HG02885 (cell line): Measurements from ENCODE around the gene YIPF3.
A peak's percentile ranks its signal among the peaks of the same experiment; 100 is the strongest.

ENCODE experiments used
- ATAC-seq: cut with Tn5 transposase; IDR thresholded peaks from one replicate; pipeline ENCODE4 v1.9.1; 2021; ENCODE audit warnings: mild to moderate bottlenecking; ENCODE audit not compliant: unreplicated experiment, poor library complexity

Gene YIPF3

GRCh38 chr6:43493833-43494232 lies 22.9 kb downstream of the YIPF3 start:
- ATAC-seq, result no peak

DNA sequence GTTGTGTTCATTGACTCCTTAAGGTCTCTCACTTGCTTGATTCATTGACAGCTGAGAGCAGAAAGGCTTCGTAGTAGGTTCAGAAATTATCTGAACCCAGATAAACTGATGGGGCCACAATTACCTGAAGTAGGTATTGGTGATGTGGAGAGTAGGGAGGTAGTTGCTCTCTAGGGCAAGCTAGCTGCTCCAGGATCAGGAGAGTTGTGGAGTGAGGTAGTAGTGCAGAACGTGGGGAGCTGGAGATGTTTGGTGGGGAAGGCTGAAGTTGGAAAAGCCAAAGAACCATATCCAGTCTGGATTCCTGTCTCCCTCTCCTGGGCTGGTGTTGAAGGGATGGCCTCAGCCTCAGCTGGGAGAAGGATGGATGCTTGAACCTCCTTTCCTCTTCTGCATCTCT lies 23.5 kb downstream of the YIPF3 start:
- no peak for ATAC-seq

DNA sequence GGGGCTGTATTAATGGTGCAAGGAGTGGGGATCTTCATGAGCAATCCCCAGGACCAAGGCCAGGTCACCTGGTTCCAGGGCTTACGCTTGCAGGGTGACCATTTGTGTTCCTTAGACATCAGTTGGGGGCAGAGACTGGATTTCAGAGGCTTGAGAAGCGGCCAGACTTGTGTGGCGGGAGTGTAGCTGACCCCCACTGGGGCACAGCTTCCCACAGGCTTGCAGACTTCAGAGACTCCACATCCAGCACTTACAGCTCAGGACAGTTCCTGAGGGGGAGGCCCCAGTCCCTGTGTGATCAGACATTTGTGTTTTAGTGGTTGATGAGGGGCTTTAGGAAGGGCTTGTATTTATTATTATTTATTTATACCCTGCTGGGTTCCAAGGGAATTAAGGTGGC lies 24.1 kb downstream of the YIPF3 start:
- no peak for ATAC-seq

DNA sequence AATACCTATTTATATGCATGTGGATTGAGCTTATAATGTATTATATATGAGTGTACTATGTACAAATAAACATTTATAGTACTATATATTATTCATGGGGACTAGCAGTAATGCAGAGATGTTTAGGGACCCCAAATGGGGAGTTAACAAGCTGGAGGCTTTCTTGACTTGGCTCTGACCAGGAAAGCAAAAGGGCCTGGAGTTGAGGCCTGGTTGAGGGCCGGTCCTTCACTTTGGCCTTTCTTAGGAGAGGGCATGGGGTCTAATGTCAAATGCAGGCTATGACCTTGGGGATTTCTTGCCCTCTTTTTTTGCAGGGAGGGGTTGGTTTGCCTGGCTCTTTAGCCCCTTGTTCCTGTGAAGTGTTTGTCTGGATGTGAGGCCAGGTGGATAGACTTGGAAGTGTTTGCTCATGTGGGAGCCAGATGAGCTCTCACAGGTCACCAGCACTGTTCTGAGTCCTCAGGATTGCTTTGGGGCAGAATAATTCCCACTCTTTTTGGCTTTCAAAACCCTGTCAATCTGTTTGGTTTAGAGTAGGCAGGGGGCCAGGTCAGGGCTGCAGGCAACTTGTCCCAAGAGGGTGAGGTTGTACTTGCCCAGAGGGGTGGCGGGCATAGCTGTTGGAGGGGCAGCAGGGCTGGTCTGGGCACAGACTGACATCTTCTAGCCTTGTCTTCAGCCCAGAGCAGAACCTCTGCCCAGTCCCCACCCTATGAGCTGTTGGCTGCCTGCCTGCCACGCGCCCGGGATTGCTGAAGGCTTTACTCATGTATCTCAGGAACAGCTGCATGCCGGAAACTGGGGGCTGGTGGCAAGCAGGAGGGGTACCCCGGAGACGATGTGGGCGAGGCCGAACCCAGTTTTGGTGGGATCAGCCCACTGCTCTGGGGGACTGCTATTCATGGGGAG lies 24.7 kb downstream of the YIPF3 start:
- no peak for ATAC-seq

- ATAC-seq, result no peak
Measured at GRCh38 chr6:43490523-43490939, 26.2 kb downstream of the YIPF3 start.

DNA sequence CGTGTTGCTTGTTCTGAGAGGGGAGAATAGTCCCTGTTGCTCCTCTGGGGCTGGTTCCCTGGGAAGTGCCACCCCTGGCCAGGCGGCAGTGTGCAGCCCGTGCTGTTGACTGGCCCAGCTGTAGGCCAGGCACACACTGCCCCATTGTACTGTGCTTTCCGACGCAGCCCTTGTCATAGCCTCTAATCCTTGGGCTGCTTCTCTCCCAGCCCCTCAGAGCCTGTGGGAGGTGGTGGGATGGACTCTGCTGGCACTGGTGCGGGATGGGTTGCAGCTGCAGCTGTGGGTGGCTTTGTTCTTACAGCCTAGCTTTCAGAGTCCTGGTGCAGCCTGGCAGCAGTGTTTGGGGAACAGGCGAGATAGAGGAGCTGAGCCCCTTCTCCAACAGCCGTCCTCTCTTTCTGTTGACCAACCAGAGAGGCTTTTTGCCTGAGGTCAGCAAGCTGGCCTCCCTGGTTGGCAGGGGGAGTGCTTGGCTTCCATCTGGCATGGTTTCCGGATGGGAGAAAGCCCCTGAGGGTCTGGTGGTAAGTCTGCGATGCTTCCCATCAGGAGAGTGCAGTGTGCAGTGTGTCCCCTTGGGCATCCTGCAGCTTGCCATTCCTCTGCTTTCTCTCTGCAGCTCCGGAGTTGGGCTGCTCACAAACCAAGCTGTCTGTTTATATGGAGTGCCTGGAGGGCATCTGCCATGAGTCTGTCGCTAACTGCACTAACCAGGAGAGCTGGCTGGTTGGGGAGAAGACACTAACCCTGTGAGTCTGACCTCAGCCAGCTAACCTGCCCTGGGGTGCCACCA lies 27.3 kb downstream of the YIPF3 start:
- no peak for ATAC-seq

DNA sequence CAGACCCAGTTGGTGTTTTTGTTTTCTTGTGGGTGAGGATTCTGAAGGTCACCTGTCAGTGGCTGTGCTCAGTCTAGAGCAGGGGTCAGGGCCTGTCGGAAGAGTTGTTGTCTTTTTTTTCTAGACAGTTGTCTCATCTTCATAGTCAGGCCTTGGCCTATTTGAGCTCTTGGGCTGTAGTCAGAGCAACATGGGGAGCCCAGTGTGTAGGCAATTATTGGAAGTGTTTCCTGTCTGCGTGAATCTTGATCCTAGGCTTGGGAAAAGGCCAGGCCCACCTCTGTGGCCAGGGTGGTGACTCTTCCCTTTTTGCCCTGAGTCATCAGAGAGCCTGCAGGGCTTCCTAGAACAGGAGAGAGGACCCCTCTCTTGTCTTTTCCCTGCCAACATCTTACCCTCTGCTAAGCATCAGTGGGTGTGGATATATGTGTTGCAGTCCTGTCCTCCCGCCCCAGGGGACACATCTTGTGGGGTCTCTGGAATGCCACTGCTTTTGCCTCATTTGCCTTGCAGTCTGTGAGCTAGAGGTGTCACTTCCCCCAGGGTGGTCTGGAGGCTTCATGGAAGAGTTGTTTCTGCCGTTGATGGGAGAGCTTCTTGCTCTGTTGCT lies 28.0 kb downstream of the YIPF3 start:
- no peak for ATAC-seq

GRCh38 chr6:43481591-43482236 lies 35.0 kb downstream of the YIPF3 start:
- no peak for ATAC-seq

DNA sequence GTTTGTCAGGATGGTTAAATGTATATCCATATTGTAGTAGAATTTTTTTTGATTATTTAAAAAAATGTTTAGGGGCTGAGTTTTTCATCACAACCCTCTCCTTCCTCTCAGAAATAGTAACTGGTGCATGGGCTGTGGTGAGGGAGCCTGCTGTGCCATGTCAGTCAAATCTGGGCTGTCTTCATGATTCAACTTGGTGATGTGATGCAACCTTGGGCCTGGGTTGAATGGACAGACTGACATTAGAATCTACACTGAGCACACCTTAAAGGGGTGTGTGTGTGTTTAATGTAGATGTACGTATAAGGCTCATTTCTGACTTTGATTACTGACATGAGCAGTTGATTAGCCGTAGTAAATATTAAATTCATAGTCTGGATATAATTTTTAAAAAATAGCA lies 35.7 kb downstream of the YIPF3 start:
- no peak for ATAC-seq

DNA sequence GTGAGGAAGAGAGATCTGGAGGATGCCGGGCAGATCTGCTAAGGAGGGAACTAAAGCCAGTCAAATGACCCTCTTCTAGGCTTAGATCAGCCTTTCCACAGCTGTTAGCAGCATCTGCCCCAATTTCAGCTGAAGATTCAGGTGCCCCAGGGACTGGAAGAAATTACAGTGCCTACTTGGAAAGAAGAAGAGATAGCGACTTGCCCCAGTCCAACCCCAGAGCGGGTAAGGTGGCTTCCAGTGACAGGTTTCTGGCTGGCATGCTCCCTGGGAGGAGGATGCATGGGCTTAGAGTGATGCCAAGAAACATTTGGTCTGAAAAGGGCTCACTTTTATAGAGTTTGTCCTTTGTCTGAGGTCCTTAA lies 38.7 kb downstream of the YIPF3 start:
- no peak for ATAC-seq

DNA sequence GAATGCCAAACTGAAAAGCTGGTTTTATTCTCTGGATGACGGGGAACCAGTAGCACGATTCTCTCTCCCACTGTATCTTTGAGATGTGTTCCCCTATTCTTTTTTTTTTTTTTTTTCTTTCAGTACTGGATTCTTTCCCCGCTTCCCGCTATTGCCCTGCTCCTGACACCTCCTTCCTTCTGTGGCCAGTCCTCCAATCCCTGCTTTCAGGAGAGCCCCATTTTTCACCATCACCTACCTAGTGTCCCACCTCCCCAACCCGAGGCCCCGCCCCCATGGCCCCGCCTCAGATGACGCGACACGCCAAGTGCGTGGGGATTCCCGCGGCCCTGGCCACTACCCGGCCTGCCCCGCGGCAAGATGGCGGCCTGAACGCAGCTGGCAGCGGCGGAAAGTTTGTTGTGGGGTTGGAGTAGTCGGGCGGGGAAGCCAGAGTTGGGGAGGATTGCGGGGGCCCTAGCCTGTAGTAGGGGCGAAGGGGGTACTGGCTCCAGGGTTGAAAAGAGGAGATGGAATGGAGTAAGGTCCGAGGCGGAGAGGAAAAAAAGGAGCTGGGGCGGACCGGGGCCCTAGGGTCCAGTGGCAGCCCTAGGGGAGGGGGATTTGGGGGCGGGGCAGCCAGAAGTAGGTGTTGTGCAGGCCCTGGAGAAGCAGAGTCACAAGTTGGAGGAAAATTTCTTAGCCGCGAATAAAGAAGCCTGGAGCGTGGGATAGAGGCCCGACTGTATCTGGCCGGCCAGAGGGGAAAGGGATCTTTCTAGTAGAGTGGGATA lies 39.3 kb downstream of the YIPF3 start, which contains the start of gene TJAP1:
TJAP1 (plus strand) TSS at position 336 of the 773 bp plus-strand sequence. CDS start 21,432 bp downstream, outside the sequence.
- ATAC-seq, result peak; percentile 98

GRCh38 chr6:43476746-43477145 lies 40.0 kb downstream of the YIPF3 start:
- ATAC-seq, result no peak

DNA sequence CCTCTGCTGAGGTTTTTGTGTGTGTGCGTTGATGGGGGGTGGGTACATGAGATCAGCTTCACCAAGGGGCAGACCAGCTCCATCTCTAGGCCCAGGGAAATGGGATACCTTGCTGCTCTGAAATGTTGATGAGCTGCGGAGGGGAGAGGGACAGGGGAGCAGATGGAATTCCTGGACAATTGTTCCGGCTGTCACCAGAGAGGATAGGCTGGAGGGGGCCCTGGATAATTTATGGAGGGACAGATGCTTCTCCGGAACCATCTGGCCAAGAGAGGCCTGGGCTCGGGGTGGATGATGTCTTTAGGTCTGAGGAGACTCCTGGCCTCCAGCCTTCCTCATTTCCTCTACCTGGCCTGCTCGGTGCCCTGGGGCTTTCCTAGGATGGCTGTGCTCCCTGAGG lies 41.2 kb downstream of the YIPF3 start:
- no peak for ATAC-seq

DNA sequence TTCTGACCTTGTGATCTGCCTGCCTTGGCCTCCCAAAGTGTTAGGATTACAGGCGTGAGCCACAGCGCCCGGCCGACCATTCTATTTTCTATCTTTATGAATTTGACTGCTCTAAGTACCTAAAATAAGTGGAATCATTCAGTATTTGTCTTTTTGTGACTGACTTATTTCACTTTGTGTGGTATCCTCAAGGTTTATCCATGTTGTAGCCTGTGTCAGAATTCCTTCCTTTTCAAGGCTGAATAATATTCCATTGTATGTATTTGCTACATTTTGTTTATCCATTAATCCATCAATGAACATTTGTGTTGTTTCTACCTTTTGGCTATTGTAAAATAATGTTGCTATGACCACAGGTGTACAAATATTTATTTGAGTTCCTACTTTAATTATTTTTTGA lies 44.2 kb downstream of the YIPF3 start:
- ATAC-seq, result no peak

DNA sequence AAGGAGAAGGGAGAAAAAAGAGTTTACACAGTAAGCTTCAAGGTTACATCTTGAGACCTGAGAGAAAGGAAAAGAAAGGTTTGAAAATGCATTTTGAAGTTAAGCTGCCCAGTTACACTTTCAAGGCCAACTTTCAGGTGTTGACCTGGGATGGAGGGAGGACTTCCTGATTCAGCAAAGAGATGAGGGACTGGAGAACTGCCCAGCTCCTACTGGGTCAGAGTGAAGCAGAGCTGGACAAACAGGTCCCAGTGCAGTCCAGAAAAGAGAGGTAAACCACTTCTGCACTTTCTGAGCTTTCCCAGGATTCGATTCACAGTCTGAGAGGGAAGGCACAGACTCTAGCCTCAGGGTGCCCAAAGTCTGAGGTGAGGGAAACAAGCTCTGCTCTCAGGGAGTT lies 45.3 kb downstream of the YIPF3 start:
- no peak for ATAC-seq

GRCh38 chr6:43469947-43470346 lies 46.8 kb downstream of the YIPF3 start:
- no peak for ATAC-seq

DNA sequence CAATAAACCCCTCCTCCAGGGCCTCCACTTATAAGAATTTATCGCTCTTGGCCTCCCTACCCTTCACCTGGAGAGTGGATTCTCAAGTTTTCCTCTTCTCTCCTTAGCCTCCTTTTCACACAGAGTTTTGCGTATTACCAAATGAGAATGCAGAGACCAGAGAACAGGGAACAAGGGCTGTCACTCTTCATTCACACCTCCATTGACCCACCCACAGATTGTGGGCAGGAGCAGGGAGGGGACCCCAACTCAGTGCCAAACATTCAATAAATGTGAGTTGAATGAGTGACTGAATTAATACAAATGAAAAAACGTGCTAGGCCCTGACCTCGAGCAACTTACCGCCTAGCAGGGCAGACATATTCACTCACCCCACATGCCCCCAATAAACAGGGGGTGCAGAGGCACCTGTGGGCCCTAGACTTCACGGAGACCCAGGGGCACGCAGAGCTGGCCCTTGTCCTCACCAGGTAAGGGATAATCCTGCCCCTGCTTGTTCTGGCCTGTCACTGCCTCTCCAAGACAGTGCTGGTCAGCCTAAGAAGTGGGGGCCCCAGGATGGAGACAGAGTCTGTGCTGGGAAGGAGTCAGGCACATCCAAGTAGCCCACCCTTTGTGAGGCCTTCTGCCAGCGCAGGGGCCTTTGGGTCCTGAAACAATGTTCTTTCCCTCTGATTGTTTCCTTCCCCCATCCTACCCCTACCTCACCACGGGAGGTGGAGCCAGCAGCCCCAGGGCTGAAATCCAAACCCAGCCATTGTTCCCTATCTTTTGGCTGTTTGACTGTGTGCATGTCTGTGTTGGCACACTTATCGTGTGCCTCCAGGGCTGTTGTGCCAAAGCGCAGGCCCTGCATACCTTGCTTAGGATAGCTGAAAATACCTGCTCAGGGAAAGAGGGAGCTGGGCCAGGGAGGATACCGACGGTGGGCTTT lies 47.7 kb downstream of the YIPF3 start:
- ATAC-seq, result no peak

DNA sequence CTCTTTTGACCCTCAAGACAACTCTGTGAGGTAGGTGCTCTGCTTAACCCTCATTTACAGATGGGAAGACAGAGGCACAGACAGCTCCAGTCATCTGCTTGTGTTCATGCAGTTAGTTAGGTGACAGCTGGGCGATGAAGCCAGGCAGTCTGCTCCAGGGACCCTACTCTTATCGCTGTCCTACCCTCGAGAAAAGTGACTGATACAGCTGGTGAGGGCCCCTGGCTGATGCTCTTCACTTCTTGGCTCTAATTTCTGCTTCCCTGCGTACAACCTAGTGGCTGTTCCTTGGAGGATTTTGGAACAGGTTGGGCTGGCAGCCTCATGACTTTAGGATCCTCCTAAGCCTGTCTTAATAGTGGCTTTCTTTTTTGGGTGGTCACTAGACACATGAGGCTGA lies 48.5 kb downstream of the YIPF3 start:
- ATAC-seq, result no peak

DNA sequence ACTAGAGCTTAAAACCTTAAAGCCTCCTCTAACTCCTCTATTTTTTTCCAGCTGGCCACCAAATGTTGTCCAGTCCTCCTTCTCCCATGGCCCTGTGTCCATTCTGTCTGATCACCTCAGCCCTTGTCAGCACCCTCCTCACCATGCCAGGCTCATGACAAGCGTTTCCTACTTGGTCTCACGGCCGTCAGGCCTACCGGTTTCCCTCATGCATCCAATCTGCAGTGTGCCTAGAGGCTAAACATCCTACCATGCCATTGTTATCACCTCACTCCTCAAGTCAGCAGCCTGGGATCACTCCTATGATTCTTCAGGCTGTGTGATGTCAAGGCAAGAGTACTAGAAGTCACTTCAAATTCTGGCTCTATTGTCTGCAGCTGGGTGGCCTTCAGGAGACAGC lies 49.0 kb downstream of the YIPF3 start:
- no peak for ATAC-seq
